ENCODE results near the gene RPH3AL. TPM values are rescaled to one million over a fixed set of nuclear protein-coding genes. Genes with fewer than 3 reads are reported as not detected.
A peak's percentile ranks its signal among the peaks of the same experiment; 100 is the strongest.
"Not testable (repeated sequence)": the region's sequence is repeated elsewhere in the genome, so short reads cannot be mapped to it uniquely, and the experiment has no call there.

The RPH3AL gene
- total RNA-seq, 1 donor from 2014 or later: 6.1 TPM

GRCh38 chr17:246226-246625 is 106.4 kb downstream of the RPH3AL start:
- FAIRE-seq (no peak), DNase-seq (ENCODE audit: low read depth) (no peak)
- Histone ChIP-seq H3K4me3 (ENCODE audit: low read depth, low read length) (no peak overlapping the region), H3K27me3 (ENCODE audit: control insufficient read depth, insufficient read depth, low read length) (no peaks in the 10 kb centered on the region), H3K36me3 (ENCODE audit: control insufficient read depth, insufficient read depth, low read length) (no peaks in the 10 kb centered on the region)
- TF ChIP-seq, protein P1, sequence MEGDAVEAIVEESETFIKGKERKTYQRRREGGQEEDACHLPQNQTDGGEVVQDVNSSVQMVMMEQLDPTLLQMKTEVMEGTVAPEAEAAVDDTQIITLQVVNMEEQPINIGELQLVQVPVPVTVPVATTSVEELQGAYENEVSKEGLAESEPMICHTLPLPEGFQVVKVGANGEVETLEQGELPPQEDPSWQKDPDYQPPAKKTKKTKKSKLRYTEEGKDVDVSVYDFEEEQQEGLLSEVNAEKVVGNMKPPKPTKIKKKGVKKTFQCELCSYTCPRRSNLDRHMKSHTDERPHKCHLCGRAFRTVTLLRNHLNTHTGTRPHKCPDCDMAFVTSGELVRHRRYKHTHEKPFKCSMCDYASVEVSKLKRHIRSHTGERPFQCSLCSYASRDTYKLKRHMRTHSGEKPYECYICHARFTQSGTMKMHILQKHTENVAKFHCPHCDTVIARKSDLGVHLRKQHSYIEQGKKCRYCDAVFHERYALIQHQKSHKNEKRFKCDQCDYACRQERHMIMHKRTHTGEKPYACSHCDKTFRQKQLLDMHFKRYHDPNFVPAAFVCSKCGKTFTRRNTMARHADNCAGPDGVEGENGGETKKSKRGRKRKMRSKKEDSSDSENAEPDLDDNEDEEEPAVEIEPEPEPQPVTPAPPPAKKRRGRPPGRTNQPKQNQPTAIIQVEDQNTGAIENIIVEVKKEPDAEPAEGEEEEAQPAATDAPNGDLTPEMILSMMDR (IDR thresholded peaks at IDR 0.05; ENCODE audit: insufficient read depth, low read length, severe bottlenecking): no peak

DNA sequence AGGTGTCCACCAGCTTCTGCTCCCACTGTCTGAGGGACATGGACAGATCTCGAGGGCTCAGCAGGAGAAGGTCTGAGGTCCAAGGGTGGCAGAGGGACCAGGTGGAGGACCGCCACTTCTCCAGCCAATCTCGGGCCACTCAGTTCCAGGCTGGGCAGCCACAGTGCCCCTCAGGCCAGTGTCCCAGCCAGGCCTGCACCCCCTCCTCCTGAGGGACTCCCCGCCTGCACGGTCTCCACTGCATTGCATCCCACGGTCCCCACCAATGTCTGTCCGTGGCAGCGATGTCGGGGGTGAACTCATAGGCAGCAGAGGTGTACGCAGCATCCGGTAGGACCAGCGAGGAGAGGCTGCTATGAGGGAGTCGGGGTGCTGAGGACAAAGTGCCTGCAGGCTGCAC is 107.0 kb downstream of the RPH3AL start:
- TF ChIP-seq, protein P1 (IDR thresholded peaks at IDR 0.05; ENCODE audit: insufficient read depth, low read length, severe bottlenecking): no peak
- Histone ChIP-seq H3K36me3 (ENCODE audit: control insufficient read depth, insufficient read depth, low read length) (no peaks in the 10 kb centered on the region), H3K4me3 (ENCODE audit: low read depth, low read length) (no peak overlapping the region), H3K27me3 (ENCODE audit: control insufficient read depth, insufficient read depth, low read length) (no peaks in the 10 kb centered on the region)
- FAIRE-seq (no peak), DNase-seq (ENCODE audit: low read depth) (no peak)

DNA sequence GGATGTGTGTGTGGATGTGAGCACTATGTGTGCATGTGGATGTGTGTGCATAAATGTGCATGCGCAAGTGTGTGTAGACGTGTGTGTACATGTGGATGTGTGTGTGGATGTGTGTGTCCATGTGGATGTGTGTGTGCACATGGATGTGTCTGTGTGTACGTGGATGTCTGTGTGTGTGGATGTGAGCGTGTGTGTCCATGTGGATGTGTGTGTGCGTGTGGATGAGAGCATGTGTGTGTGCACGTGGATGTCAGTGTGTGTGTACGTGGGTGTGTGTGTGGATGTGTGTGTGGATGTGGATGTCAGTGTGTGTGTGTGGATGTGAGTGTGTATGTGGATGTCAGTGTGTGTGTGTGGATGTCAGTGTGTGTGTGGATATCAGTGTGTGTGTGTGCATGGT is 107.6 kb downstream of the RPH3AL start:
- DNase-seq (ENCODE audit: low read depth) (no peak), FAIRE-seq (peak; percentile 99)
- Histone ChIP-seq H3K27me3 (ENCODE audit: control insufficient read depth, insufficient read depth, low read length) (no peaks in the 10 kb centered on the region), H3K36me3 (ENCODE audit: control insufficient read depth, insufficient read depth, low read length) (no peaks in the 10 kb centered on the region), H3K4me3 (ENCODE audit: low read depth, low read length) (no peak overlapping the region)
- TF ChIP-seq, protein P1 (IDR thresholded peaks at IDR 0.05; ENCODE audit: insufficient read depth, low read length, severe bottlenecking): no peak

- FAIRE-seq; H3K4me3 ChIP-seq (ENCODE audit: low read depth, low read length); H3K36me3 ChIP-seq (ENCODE audit: control insufficient read depth, insufficient read depth, low read length); H3K27me3 ChIP-seq (ENCODE audit: control insufficient read depth, insufficient read depth, low read length); DNase-seq (ENCODE audit: low read depth): not testable (repeated sequence)
Measured at GRCh38 chr17:243924-244323, 108.7 kb downstream of the RPH3AL start.

- H3K27me3 ChIP-seq (ENCODE audit: control insufficient read depth, insufficient read depth, low read length): no peaks in the 10 kb centered on the region
- TF ChIP-seq, protein P1 (IDR thresholded peaks at IDR 0.05; ENCODE audit: insufficient read depth, low read length, severe bottlenecking): no peak
- no peak for DNase-seq (ENCODE audit: low read depth)
- H3K4me3 ChIP-seq (ENCODE audit: low read depth, low read length): no peak overlapping the region
- H3K36me3 ChIP-seq (ENCODE audit: control insufficient read depth, insufficient read depth, low read length): no peaks in the 10 kb centered on the region
- FAIRE-seq: no peak
Measured at GRCh38 chr17:238964-239259, 113.7 kb downstream of the RPH3AL start.

- FAIRE-seq: no peak
- Histone ChIP-seq H3K27me3 (ENCODE audit: control insufficient read depth, insufficient read depth, low read length) (no peaks in the 10 kb centered on the region), H3K36me3 (ENCODE audit: control insufficient read depth, insufficient read depth, low read length) (no peaks in the 10 kb centered on the region), H3K4me3 (ENCODE audit: low read depth, low read length) (no peak overlapping the region)
- TF ChIP-seq, protein P1 (IDR thresholded peaks at IDR 0.05; ENCODE audit: insufficient read depth, low read length, severe bottlenecking): no peak
- no peak for DNase-seq (ENCODE audit: low read depth)
Measured at GRCh38 chr17:238071-238963, 114.3 kb downstream of the RPH3AL start.

All from bronchial epithelial cell (primary cell).